Measurements from ENCODE around the gene NUDT4B. TPM values are rescaled to one million over a fixed set of nuclear protein-coding genes. Genes with fewer than 3 reads are reported as not detected.

The NUDT4B gene
- polyA plus RNA-seq, 1 donor, result not detected

Other genes with a start within 250 kb of the NUDT4B start
- 15.3 TPM for gene NBPF14, start 152.8 kb upstream of the NUDT4B start, polyA plus RNA-seq (ENCODE audit: insufficient read length)
- gene PDE4DIP, start 95.7 kb downstream of the NUDT4B start, polyA plus RNA-seq (ENCODE audit: insufficient read length), result 1,144 TPM